ENCODE measurements around the gene ZC3H6. TPM values are rescaled to one million over a fixed set of nuclear protein-coding genes. Genes with fewer than 3 reads are reported as not detected.

ZC3H6 gene
- total RNA-seq, 1 experiment from 2014 or later, result 10.0 TPM

- H3K27ac Mint-ChIP-seq, result no peak overlapping the region
- POLR2A ChIA-PET, result no interaction called here
- H3K4me3 Mint-ChIP-seq, result no peak overlapping the region
- ATAC-seq, result no peak
- no peaks in the 10 kb centered on the region for H3K36me3 Mint-ChIP-seq
- TF ChIP-seq CTCF (IDR thresholded peaks at IDR 0.05) (no peak), ZNF512 (CRISPR knock-in tag; IDR thresholded peaks at IDR 0.05; ENCODE audit: borderline replicate concordance) (no peak), ZNF263 (CRISPR knock-in tag; IDR thresholded peaks at IDR 0.05; ENCODE audit: low read depth) (no peak), ZNF396 (CRISPR knock-in tag; IDR thresholded peaks at IDR 0.05; ENCODE audit: borderline replicate concordance) (no peak), ZMAT4 (CRISPR knock-in tag; IDR thresholded peaks at IDR 0.05) (no peak), ZNF425 (CRISPR knock-in tag; conservative IDR thresholded peaks at IDR 0.05) (no peak), TCF7 (CRISPR knock-in tag; IDR thresholded peaks at IDR 0.05; ENCODE audit: low read depth) (no peak), AFF4 (CRISPR knock-in tag; IDR thresholded peaks at IDR 0.05; ENCODE audit: borderline replicate concordance) (no peak), E2F5 (CRISPR knock-in tag; IDR thresholded peaks at IDR 0.05) (no peak), ESRRA (CRISPR knock-in tag; IDR thresholded peaks at IDR 0.05; ENCODE audit: borderline replicate concordance) (no peak), CREB1 (CRISPR knock-in tag; IDR thresholded peaks at IDR 0.05) (no peak), MAX (CRISPR knock-in tag; IDR thresholded peaks at IDR 0.05) (no peak), NR2C2 (CRISPR knock-in tag; IDR thresholded peaks at IDR 0.05) (no peak)
- no peak for DNase-seq (ENCODE audit: low spot score)
- no peaks in the 10 kb centered on the region for H3K4me1 Mint-ChIP-seq
- no peaks in the 10 kb centered on the region for H3K9me3 Mint-ChIP-seq
- CTCF ChIA-PET, result no interaction called here
- no peaks in the 10 kb centered on the region for H3K27me3 Mint-ChIP-seq (ENCODE audit: low read depth)
These were observed 46.0 kb upstream of the ZC3H6 start for GRCh38 chr2:112229348-112229747.

GRCh38 chr2:112230371-112230770 lies 45.0 kb upstream of the ZC3H6 start:
- DNase-seq (ENCODE audit: low spot score) (no peak), ATAC-seq (no peak)
- POLR2A ChIA-PET, result no interaction called here
- H3K36me3 Mint-ChIP-seq, result no peaks in the 10 kb centered on the region
- no peaks in the 10 kb centered on the region for H3K9me3 Mint-ChIP-seq
- no peak for TF ChIP-seq E2F4 (CRISPR knock-in tag; IDR thresholded peaks at IDR 0.05; ENCODE audit: borderline replicate concordance, low read depth)
- no peak for TF ChIP-seq TEAD1 (CRISPR knock-in tag; IDR thresholded peaks at IDR 0.05)
- no peak for TF ChIP-seq USF1 (CRISPR knock-in tag; IDR thresholded peaks at IDR 0.05)
- CTCF ChIA-PET, result no interaction called here
- no peaks in the 10 kb centered on the region for H3K27me3 Mint-ChIP-seq (ENCODE audit: low read depth)
- H3K27ac Mint-ChIP-seq, result no peak overlapping the region
- H3K4me1 Mint-ChIP-seq, result no peaks in the 10 kb centered on the region
- H3K4me3 Mint-ChIP-seq, result no peak overlapping the region

All from WTC11 (cell line).